ENCODE results near the gene ARL5C. TPM values are rescaled to one million over a fixed set of nuclear protein-coding genes. Genes with fewer than 3 reads are reported as not detected.

Gene ARL5C
- total RNA-seq, 1 donor from 2014 or later, result not detected

DNA sequence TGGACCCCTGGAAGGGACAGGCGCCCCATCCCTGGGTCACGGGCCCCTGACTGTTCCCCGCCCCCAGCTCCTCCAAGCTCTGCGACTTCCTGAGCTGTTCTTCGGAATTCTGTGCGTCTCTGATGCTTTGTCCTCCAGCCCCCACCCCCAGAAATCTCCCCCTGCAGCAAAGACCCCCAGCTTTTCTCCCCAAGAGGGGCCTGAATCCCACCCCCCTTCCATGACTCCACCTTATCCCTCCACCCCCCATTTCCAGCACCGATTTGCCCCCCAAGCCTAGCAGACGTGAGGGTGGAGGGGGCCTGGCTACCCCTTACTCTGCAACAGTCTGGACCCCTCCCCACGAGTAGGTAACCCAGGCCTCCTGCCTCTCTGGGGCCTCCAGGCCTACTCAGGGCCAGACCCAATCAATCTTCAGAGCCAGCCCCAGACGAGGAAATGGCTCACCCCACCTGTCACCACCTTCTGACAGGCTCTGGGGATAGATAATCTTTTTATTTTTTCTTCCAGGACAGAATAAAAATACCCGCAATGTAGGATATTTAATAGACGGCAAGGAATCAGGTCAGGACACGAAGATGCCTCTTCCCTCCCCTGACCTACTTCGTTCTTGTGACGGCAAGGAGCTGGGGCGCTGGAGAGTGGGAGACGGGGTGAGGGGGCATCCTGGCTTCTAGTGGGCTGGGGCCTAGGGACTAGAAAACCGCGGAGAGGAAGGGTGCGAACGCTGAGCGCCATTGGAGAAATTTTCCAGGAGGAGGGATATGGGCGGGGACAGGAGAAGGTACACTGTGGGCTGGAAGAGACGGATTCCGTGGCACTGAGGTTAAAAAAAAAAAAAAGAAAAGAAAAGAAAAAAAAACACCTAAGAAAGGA is 13.8 kb downstream of the ARL5C start:
- H3K4me1 Mint-ChIP-seq, result peaks cover 27% of the 10 kb centered on the region
- no peak overlapping the region for H3K27ac Mint-ChIP-seq
- Histone ChIP-seq H3K27ac (no peak overlapping the region), H3K4me1 (peaks cover 8% of the 10 kb centered on the region), H3K4me2 (peak overlapping the region; percentile 99), H3K27me3 (peaks cover 38% of the 10 kb centered on the region), H3F3A (ENCODE audit: low read depth) (peaks cover 13% of the 10 kb centered on the region), H3K79me2 (ENCODE audit: low read depth) (no peaks in the 10 kb centered on the region), H3K36me3 (no peaks in the 10 kb centered on the region), H4K20me1 (ENCODE audit: low read depth) (no peaks in the 10 kb centered on the region), H3K9ac (no peak overlapping the region), H3K4me3 (peak overlapping the region; percentile 83), H2AFZ (replicated peaks) (no peak overlapping the region), H3K9me3 (ENCODE audit: low read depth) (no peaks in the 10 kb centered on the region)
- peaks cover 69% of the 10 kb centered on the region for H3K27me3 Mint-ChIP-seq (ENCODE audit: insufficient read depth, low read depth)
- DNase-seq (ENCODE audit: low spot score), result peak; percentile 62
- peak overlapping the region; percentile 98 for H3K4me3 Mint-ChIP-seq
- peaks cover 7% of the 10 kb centered on the region for H3K36me3 Mint-ChIP-seq
- H3K9me3 Mint-ChIP-seq, result peaks cover 13% of the 10 kb centered on the region
- TF ChIP-seq EZH2phosphoT487 (IDR thresholded peaks at IDR 0.05) (no peak), EZH2 (IDR thresholded peaks at IDR 0.05) (peak; percentile 50)
- TF ChIP-seq, protein P1, sequence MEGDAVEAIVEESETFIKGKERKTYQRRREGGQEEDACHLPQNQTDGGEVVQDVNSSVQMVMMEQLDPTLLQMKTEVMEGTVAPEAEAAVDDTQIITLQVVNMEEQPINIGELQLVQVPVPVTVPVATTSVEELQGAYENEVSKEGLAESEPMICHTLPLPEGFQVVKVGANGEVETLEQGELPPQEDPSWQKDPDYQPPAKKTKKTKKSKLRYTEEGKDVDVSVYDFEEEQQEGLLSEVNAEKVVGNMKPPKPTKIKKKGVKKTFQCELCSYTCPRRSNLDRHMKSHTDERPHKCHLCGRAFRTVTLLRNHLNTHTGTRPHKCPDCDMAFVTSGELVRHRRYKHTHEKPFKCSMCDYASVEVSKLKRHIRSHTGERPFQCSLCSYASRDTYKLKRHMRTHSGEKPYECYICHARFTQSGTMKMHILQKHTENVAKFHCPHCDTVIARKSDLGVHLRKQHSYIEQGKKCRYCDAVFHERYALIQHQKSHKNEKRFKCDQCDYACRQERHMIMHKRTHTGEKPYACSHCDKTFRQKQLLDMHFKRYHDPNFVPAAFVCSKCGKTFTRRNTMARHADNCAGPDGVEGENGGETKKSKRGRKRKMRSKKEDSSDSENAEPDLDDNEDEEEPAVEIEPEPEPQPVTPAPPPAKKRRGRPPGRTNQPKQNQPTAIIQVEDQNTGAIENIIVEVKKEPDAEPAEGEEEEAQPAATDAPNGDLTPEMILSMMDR (IDR thresholded peaks at IDR 0.05), result no peak

DNA sequence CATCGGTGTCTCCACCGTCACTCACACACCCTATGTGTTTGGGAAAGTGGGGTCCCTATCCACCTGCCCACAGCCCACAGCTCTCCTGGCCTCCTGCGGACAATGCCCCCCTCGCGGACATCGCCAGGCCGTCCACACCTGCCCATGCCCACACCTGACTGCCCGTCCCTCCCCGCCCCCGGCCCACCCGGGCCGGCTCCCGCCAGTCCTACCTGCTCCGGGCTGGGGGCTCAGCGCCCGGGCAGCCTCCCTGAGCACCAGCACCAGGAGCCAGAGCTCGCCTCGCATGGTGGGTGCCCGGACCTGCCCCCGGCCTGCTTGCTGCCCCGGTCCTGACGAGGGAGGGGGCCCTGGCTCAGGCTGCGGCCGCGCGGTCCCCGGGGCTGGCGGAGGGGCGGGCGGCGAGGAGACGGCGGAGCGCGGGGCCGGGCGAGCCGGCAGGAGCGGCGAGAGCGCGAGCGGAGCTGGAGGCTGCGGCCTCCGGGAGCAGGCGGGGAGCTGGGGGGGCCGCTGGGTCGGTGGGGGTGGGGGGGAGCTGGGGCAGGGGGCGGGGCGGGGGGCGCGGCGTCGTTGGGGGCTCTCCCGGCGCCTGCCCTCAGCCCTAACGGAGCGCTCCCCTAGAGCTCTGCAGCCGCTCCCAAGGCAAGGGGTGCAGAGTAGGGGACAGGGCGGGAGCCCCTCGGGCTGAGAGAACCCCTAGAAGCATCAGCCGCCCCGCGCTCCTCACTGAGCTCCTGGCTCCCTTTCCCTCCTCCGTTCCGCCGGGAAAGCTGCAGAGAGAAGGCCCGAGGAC is 14.6 kb downstream of the ARL5C start, which contains the start of gene PLXDC1:
TSS of gene PLXDC1 (minus strand) at position 488 of the 793 bp plus-strand sequence. CDS start at position 288, 200 bp downstream.
- no peak within 1 kb of the TSS for H3K9ac ChIP-seq
- H3K79me2 ChIP-seq (ENCODE audit: low read depth), result no peaks in the 10 kb centered on the region
- Mint-ChIP-seq H3K36me3 (peaks cover 7% of the 10 kb centered on the region), H3K9me3 (peaks cover 13% of the 10 kb centered on the region), H3K27me3 (ENCODE audit: insufficient read depth, low read depth) (peaks cover 68% of the 10 kb centered on the region), H3K27ac (no peak within 1 kb of the TSS), H3K4me3 (peak within 1 kb of the TSS; percentile 98), H3K4me1 (peaks cover 27% of the 10 kb centered on the region)
- no peaks in the 10 kb centered on the region for H3K36me3 ChIP-seq
- H3K27me3 ChIP-seq, result peaks cover 38% of the 10 kb centered on the region
- peak within 1 kb of the TSS; percentile 99 for H3K4me2 ChIP-seq
- H3K27ac ChIP-seq, result no peak within 1 kb of the TSS
- no peaks in the 10 kb centered on the region for H4K20me1 ChIP-seq (ENCODE audit: low read depth)
- peaks cover 13% of the 10 kb centered on the region for H3F3A ChIP-seq (ENCODE audit: low read depth)
- DNase-seq (ENCODE audit: low spot score), result peak; percentile 69
- peak within 1 kb of the TSS; percentile 83 for H3K4me3 ChIP-seq
- peak within 1 kb of the TSS; percentile 72 for H2AFZ ChIP-seq (replicated peaks)
- H3K4me1 ChIP-seq, result peaks cover 8% of the 10 kb centered on the region
- TF ChIP-seq, protein P1 (IDR thresholded peaks at IDR 0.05), result no peak
- peak; percentile 50 for TF ChIP-seq EZH2 (IDR thresholded peaks at IDR 0.05)
- no peaks in the 10 kb centered on the region for H3K9me3 ChIP-seq (ENCODE audit: low read depth)

DNA sequence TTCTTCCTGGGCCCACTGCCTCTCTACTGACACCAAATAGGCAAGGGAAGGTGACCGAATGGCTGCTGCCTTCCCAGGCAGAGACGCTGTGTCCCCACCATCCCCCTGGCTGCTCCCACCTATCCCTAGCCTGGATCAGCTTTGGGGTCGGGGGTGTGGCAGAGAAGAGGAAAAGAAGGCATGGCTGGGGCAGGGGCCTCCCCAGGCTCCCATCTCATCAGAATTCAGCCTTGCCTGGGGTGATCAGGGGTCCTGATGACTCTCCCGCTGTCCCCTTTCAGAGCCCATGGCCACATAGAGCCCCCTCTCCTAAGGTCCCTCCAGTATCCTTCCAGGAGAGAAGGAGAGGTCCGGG is 15.2 kb downstream of the ARL5C start:
- Mint-ChIP-seq H3K27me3 (ENCODE audit: insufficient read depth, low read depth) (peaks cover 67% of the 10 kb centered on the region), H3K9me3 (peaks cover 13% of the 10 kb centered on the region), H3K4me3 (peak overlapping the region; percentile 87), H3K27ac (no peak overlapping the region), H3K36me3 (peaks cover 7% of the 10 kb centered on the region), H3K4me1 (peaks cover 27% of the 10 kb centered on the region)
- no peaks in the 10 kb centered on the region for H3K79me2 ChIP-seq (ENCODE audit: low read depth)
- H3K27ac ChIP-seq, result no peak overlapping the region
- no peaks in the 10 kb centered on the region for H3K9me3 ChIP-seq (ENCODE audit: low read depth)
- DNase-seq (ENCODE audit: low spot score), result no peak
- peak overlapping the region; percentile 72 for H2AFZ ChIP-seq (replicated peaks)
- no peaks in the 10 kb centered on the region for H3K36me3 ChIP-seq
- H4K20me1 ChIP-seq (ENCODE audit: low read depth), result no peaks in the 10 kb centered on the region
- H3K4me2 ChIP-seq, result peak overlapping the region; percentile 99
- peaks cover 8% of the 10 kb centered on the region for H3K4me1 ChIP-seq
- peak overlapping the region; percentile 83 for H3K4me3 ChIP-seq
- no peak overlapping the region for H3K9ac ChIP-seq
- TF ChIP-seq EZH2 (IDR thresholded peaks at IDR 0.05), result no peak
- peaks cover 38% of the 10 kb centered on the region for H3K27me3 ChIP-seq
- H3F3A ChIP-seq (ENCODE audit: low read depth), result peaks cover 13% of the 10 kb centered on the region
